HCT116 (cell line): ENCODE measurements around the gene TRIM29.

Source experiments
- CBX3 ChIP-seq: IDR thresholded peaks from 2 replicates; pipeline ENCODE4 v1.6.1; 2012; ENCODE audit warnings: low read depth
- CEBPB ChIP-seq: IDR thresholded peaks from 2 replicates; pipeline ENCODE4 v1.6.1; 2012; ENCODE audit warnings: low read depth
- JUND ChIP-seq: IDR thresholded peaks from 2 replicates; pipeline ENCODE4 v1.6.1; 2012
- POLR2A ChIP-seq: IDR thresholded peaks from 2 replicates; pipeline ENCODE4 v1.7.0; 2011; ENCODE audit warnings: borderline replicate concordance; ENCODE audit not compliant: insufficient read depth, insufficient read length; ENCODE audit errors: extremely low read depth
- POLR2AphosphoS5 ChIP-seq: IDR thresholded peaks from 2 replicates; pipeline ENCODE4 v1.6.1; 2011; ENCODE audit warnings: mild to moderate bottlenecking, low read depth, low read length, moderate library complexity
- TCF7L2 ChIP-seq: IDR thresholded peaks from 2 replicates; pipeline ENCODE4 v1.7.0; 2011; ENCODE audit warnings: borderline replicate concordance, inconsistent platforms; ENCODE audit not compliant: insufficient read depth, insufficient read length; ENCODE audit errors: extremely low read depth
- TF ChIP-seq, protein P1 (sequence below), 3 experiments: fragments of 200-600 bp in 1 of 3; sonication (generic) in 1 of 3; IDR thresholded peaks in 2 of 3; conservative IDR thresholded peaks in 1 of 3; 2 replicates each; pipeline ENCODE4 v1.5.1; 2012 to 2017; ENCODE audit warnings: low read depth in 2 of 3, low read length in 2 of 3, antibody characterized with exemption in 1 of 3, borderline replicate concordance in 1 of 3, control low read depth in 1 of 3, mild to moderate bottlenecking in 1 of 3, mixed read lengths in 1 of 3, mixed run types in 1 of 3, moderate library complexity in 1 of 3; ENCODE audit not compliant: insufficient read depth in 1 of 3
- TF ChIP-seq, protein P2 (sequence below): IDR thresholded peaks from 2 replicates; pipeline ENCODE4 v1.6.1; 2012; ENCODE audit warnings: low read depth
- TF ChIP-seq, protein P3 (sequence below): IDR thresholded peaks from 2 replicates; pipeline ENCODE4 v1.6.1; 2012

DNA sequence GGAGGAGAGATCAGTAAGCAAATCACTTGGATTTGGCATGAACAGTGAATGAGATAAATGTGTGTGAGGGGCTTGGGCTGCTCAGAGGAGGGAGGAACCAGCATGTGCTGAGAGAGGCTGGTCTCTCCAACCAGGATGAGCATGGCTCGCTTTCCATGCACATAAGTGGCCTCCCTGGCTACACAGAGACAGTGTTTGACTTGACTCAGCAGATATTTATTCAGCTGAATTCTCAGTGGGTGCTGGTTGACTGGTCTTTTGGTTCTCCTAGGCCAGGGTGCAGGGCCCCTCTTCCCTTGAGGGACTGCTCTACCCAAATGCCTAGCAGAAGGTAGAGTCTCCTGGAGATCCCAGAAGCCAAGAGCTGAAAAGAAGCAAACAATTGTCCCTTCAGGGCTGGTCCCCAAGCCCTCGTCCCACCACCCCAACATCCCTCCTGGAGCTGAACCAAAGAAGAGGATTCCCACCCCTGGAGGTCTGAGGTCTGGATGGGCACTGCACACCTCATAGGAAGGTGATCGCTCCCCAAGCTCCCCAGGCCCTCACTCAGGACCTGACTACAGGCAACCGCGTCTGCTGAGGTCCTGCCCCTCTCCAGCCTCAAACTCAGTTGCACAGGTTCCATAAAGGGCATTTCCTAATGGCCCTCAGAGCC lies 3.3 kb upstream of the TRIM29 start:
- TF ChIP-seq, protein P1, sequence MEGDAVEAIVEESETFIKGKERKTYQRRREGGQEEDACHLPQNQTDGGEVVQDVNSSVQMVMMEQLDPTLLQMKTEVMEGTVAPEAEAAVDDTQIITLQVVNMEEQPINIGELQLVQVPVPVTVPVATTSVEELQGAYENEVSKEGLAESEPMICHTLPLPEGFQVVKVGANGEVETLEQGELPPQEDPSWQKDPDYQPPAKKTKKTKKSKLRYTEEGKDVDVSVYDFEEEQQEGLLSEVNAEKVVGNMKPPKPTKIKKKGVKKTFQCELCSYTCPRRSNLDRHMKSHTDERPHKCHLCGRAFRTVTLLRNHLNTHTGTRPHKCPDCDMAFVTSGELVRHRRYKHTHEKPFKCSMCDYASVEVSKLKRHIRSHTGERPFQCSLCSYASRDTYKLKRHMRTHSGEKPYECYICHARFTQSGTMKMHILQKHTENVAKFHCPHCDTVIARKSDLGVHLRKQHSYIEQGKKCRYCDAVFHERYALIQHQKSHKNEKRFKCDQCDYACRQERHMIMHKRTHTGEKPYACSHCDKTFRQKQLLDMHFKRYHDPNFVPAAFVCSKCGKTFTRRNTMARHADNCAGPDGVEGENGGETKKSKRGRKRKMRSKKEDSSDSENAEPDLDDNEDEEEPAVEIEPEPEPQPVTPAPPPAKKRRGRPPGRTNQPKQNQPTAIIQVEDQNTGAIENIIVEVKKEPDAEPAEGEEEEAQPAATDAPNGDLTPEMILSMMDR (IDR thresholded peaks at IDR 0.05 in 2 of 3, conservative IDR thresholded peaks at IDR 0.05 in 1 of 3; ENCODE audit: borderline replicate concordance in 1 of 3, insufficient read depth in 1 of 3, low read depth in 2 of 3, low read length in 2 of 3), result no peak
- no peak for TF ChIP-seq JUND
- TF ChIP-seq, protein P2, sequence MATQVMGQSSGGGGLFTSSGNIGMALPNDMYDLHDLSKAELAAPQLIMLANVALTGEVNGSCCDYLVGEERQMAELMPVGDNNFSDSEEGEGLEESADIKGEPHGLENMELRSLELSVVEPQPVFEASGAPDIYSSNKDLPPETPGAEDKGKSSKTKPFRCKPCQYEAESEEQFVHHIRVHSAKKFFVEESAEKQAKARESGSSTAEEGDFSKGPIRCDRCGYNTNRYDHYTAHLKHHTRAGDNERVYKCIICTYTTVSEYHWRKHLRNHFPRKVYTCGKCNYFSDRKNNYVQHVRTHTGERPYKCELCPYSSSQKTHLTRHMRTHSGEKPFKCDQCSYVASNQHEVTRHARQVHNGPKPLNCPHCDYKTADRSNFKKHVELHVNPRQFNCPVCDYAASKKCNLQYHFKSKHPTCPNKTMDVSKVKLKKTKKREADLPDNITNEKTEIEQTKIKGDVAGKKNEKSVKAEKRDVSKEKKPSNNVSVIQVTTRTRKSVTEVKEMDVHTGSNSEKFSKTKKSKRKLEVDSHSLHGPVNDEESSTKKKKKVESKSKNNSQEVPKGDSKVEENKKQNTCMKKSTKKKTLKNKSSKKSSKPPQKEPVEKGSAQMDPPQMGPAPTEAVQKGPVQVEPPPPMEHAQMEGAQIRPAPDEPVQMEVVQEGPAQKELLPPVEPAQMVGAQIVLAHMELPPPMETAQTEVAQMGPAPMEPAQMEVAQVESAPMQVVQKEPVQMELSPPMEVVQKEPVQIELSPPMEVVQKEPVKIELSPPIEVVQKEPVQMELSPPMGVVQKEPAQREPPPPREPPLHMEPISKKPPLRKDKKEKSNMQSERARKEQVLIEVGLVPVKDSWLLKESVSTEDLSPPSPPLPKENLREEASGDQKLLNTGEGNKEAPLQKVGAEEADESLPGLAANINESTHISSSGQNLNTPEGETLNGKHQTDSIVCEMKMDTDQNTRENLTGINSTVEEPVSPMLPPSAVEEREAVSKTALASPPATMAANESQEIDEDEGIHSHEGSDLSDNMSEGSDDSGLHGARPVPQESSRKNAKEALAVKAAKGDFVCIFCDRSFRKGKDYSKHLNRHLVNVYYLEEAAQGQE, result no peak
- no peak for TF ChIP-seq CBX3
- TF ChIP-seq, protein P3, sequence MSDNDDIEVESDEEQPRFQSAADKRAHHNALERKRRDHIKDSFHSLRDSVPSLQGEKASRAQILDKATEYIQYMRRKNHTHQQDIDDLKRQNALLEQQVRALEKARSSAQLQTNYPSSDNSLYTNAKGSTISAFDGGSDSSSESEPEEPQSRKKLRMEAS, result no peak
- no peak for TF ChIP-seq POLR2A
- TF ChIP-seq POLR2AphosphoS5, result no peak
- no peak for TF ChIP-seq CEBPB
- TF ChIP-seq TCF7L2, result no peak
